IPS DF 19.7 (cell line): ENCODE data around the gene NELFB.

Source experiments
- DNase-seq: peaks from one replicate; pipeline ENCODE4 v3.0.0-alpha.2; 2013; ENCODE audit warnings: low read depth, low spot score

NELFB gene

DNA sequence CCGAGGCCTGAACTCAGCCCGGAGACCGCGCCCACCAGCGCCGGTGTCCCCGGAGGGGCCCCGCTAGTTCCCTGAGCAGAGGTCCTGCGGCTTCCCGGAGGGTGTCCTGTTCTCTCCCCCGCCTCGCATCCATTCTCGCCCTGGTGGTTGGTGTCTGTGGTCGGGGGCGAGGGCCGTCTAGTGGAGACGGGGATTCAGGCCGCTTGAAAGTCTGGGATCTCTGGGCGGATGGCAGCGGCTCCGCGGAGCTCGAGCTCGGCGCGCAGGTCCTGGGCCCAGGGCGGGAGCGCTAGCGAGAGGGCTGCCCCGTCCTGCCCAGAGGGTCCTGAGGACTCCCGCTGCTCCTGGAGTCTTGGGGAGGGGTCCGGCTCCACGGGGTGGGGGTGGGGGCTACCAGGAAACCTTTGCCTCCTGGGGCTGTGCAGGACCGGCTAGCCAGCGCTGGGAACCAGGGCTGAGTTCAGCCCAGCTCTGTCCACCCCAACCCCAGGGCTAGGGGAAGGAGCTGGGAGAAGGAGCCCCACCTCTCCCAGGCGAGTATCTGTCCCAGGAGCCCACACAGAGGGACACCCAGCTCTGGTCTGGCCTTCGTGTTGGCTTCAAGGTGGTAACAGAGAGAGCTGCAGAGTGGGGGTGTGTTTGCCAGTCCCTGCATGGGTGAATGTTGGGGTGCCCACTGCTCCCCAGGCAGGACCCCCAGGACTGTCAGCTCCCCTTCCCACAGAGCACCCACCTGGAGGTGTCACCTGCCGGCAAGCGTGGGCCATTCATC lies 26.4 kb downstream of the NELFB start:
- DNase-seq: no peak

GRCh38 chr9:137286975-137287383 lies 31.9 kb downstream of the NELFB start:
- no peak for DNase-seq

GRCh38 chr9:137293094-137293481 lies 38.0 kb downstream of the NELFB start:
- no peak for DNase-seq

DNA sequence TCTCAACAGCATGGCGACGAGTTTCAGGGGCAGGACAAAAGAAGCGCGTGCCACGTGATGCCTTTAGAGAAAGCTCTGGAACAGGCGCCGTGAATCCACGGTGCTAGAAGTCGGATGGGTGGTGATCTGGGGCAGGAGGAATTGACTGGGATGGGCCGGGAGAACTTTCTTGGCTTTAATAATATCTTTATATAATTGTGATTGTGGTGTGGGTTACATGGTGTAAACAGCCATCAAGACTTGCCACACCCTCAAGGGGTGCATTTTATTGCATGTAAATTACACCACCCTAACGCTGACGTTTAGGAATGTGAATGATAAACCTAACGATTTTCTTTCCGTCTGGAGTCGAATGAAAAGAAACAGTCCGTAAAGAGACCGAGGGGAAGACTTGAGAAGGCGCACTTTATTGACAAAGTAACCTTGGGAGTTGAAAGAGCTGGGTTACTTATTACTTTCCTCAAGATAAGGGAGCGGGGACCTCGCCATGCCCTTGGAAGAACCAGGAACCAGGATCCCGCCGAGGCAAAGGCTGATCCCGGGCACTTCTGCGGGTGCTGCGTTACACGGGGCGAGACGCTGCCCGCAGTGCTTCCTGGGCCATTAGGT lies 38.5 kb downstream of the NELFB start:
- DNase-seq: no peak

- DNase-seq: no peak
These were observed 39.1 kb downstream of the NELFB start for GRCh38 chr9:137294091-137294680.

DNA sequence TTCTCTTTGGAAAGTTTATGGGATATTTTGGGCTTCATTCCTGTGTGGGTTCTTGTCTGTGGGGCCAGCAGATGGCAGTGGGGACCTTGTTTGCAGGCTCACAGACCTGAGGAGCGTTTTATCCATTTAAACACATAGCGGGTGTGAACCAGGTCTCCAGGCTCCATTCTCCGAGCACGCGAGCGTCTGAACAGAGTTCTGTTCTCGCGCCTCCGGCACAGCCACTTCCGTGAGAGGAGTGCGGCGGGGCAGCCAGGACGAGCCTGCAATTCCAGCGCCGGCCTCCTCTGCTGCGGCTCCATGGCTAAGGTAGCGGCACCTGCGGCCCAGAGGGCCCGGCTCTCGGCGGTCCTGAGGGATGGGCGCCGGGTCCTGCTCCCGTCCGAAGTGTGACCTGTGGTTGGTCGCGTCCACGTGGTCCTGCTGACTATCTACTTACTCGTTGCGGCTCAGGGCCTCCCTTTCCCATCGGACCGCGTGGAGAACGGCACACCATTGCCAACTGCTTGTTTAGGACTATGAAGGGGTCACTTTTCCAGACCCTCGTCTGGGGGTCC lies 39.6 kb downstream of the NELFB start:
- no peak for DNase-seq

DNA sequence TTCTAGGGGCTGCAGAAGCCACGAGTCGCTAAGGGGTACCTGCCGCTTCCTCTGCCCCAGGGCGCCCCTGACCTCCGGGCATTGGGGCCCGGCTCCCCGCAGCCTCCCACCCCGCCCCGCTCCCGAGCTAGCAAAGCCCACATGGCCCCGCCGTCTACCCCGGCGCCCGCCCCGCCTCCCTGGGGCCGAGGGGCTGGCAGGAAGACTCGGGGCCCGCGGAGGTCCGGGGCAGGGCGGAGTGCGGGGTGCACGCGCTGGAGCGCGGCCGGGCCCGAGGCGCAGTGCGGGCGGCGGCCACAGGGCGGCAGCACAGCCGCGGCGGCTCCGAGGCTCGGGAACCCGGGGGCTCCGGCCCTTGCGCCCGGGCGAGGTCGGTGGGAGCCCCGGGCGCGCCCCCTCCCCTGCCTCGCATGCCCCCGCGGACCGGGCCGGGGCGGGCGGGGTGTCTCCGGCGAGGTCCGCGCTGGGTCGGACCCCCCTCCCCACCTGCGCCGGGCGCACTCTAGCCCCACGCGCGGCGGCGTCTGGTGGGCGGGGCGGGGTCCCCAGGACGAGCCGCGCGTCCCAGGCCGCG lies 40.2 kb downstream of the NELFB start:
- no peak for DNase-seq

DNA sequence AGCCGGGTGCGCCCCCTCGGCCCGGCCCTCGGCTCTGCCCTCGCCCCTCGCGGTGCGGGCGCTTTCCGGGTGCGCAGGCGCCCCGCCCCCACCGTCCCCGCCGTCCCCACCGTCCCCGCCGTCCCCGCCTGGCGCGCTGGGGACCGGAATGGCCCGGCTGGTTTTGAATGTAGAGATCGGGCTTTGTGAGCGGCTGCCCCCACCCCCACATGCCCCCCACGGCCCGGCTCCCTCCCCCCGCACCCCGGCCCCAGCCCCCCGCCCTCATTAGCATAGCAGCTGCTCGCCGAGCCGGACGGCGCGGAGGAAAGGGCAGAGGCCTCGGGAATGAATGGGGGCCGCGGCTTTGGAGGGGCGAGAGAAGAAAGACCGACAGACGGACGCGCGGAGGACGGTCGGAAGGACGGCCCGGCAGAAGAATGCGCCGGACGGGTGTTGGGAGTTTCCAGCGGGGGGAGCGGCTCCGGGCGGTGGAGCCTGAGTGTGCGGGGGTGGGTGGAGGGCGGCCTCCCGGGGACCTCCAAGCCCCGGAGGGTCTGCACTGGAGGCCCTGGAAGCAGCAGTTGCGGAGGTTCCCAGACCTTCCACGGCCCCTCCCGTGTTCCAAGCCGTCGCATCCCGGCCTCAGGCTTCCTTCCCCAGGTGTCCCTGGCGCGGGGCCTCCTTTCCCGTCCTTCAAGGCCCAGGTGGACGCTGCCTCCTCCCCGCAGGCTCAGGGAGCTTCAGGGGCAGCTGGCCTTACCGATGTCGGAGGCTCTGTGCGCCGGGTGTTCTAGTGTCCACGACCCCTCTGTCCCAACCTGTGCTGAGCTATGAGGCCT lies 40.9 kb downstream of the NELFB start:
- DNase-seq: no peak

DNA sequence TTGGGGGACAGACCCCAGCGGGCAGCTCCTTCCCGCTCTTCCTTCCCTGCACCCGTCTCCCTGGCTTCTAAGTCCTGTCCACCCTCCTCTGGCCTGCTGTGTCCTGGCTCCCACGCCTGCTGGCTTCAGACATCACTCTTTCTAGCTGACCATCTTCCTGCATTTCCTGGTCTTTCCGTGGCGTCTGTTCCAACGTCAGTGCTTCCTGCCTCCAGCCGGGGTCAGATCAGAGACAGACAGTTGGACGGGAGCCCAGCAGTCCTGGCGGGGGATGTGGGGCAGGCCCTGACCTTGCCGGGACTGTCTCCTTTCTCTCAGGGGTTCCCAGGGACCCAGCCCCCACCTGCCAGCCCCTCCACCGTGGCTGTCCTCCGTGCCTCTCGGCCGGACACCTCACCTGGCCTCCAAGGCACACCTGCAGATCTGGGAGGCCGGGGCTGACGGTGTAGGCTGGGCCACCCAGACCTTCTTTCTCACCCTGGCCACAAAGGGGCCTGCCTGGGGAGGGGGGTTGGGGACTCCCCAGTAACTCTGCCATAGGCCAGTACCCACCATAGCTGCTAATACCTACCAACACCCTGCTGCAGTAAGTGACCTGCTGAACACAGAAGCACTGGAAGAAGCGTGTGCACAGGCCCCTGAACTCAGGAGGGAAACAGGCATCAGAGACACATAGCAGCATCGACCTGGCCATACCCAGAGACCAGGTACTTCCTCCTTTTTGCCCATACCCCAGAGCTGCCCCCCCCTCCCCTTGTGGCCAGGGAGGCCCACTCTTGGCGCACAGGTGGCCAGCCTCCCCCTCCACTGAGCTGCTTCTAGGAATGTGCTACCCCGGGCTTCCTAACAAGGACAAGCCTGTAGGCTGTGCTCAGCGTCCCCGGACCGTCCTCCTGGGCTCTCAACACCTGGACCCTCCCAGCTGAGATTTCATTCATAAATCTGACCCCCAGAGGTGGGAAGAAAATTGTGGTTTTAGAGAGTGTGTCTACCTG lies 41.8 kb downstream of the NELFB start:
- DNase-seq: no peak

DNA sequence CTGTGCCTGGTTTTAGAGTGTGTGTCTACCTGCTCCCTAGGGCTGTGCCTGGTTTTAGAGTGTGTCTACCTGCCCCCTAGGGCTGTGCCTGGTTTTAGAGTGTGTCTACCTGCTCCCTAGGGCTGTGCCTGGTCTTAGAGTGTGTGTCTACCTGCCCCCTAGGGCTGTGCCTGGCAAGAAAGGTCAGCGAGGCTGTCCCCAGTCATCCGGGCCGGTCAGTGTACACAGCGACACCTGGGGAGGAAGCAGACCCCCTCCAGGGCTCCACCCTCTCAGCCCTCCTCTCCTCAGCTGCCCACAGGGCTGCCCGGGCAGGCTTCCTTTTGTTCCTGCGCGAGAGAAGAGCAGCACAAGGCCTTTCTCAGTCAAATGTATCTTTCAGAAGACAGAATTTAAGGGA lies 42.8 kb downstream of the NELFB start:
- DNase-seq: no peak

DNA sequence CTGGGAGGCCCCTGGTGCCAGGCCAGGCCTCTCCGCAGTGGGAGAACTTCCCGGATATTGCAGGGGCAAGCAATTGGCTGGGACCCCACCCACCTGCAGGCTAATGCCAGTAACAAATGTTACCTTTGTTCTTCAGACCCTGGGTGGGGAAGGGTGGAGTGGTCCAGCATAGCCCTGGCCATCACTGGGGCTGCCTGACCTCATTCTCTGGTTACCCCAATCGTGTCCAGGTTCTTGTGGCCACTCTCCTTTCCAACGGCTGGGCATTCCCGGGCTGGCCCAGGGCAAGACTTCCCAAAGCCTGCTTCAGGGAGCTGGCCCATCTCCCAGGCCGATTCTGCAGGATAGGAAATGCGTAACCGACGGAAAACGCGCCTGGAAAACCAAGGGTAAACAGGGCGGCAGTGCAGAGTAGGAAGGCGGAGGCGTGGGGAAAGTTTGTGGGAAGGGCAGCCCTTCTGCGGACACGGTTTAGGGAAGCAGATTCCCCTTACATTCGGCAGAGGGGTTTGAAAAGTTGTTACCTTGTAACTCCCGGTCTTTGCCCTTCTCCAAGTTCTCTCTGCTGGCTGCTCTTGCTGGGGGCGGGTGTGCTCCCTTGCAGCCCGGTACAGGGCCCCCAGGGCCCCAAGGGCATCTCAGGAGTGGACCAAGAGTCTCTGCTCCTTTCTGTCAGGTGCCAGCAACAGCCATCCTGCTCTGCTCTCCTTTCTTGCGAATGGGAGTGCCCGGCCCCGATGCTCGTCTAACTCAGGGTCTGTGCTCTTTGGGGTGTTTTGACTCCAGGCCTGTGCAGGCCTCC lies 43.5 kb downstream of the NELFB start:
- DNase-seq: no peak

- no peak for DNase-seq
These were observed 44.1 kb downstream of the NELFB start for GRCh38 chr9:137299203-137299565.

DNA sequence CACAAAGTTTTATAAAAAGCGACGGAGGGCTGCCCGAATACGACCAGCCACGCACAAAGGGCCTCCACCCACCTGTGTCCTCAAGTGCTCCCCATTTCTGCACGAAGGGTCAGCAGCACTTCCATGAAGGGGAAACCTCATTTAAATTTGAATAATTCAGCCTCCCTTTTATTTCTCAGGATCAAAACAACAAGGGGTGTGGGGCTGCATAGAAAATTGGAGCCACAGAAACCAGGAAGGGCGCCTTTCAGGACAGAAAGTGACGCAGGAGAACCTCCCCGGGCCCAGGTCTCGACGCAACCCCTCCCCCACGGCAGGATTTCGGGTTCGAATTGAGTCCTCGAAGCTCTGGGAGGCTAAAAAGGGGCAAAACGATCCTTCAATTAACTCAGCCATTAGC lies 44.8 kb downstream of the NELFB start:
- DNase-seq: no peak

GRCh38 chr9:137300567-137301080 lies 45.5 kb downstream of the NELFB start:
- no peak for DNase-seq

- no peak for DNase-seq
These were observed 46.2 kb downstream of the NELFB start for GRCh38 chr9:137301081-137301947.

- DNase-seq: no peak
These were observed 47.0 kb downstream of the NELFB start, which contains the start of gene NRARP for GRCh38 chr9:137302118-137302448. Gene NRARP (minus strand): TSS chr9:137302271. CDS start chr9:137301928, 343 bp downstream.

DNA sequence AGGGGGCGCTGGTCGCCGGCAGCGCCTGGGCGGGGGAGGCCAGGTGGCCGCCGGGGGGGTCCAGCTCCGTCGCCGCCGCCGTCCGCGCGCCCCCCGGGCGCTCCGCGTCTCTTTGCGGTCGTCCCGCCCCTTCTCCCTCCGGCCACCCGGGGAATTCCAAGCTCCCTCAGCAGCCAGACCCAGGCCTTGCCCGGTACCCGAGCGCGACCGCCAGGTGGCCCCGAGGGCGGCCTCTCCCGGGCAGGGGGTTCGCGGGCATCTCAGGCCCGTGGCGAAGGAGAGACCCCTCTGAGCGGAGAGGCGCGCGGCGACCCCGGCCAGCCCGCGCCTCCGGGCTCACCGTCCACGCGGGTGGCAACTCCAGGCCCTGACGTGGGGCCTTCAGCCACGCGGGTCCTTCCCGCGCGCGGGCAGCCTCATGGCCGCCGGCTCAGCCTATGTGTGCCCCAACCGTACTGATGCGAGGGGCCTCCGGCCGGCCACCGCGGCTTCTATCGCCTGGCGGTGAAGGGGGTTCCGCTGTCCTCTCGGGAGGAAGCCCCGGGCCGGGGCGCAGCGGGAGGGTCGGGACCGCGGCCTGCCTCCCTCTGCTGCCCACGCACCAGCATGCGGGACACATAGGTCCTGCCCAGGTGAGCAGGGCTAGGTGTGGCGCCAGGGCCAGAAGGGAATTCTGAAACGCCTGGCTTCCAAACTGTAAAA lies 47.5 kb downstream of the NELFB start:
- no peak for DNase-seq
